ENCODE data around the gene SH3RF1.

GRCh38 chr4:169202878-169203277 is 67.9 kb downstream of the SH3RF1 start:
- TF ChIP-seq CTCF (IDR thresholded peaks at IDR 0.05; ENCODE audit: low read depth, low read length): no peak
- TF ChIP-seq EZH2phosphoT487 (IDR thresholded peaks at IDR 0.05; ENCODE audit: low read depth): no peak
